ENCODE measurements around the gene RAB28.

The RAB28 gene

DNA sequence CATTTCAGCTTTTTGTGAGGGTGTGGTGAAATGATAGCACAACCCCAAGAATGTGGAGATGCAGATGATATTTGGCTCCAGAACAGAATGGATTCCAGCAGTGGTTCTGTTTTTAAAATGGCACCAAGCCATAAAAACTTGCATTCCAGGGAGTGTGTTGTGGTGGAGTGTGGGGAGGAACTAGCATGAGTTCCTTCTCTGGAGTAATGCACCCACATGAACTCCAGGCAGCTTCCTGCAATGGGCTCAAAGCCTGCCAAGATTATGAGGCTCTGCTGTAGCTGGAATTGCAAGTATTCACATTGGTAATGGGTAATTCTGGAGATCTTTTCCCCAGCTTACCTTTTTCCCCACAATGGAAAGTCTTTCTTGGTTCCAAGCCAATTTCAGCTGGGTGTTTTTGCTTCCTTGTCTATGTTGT lies 161.4 kb downstream of the RAB28 start:
- Histone ChIP-seq H3K79me2 (ENCODE audit: low read length) (no peaks in the 10 kb centered on the region), H3K27ac (ENCODE audit: low read length) (no peak overlapping the region), H3K36me3 (replicated peaks; ENCODE audit: low read depth, low read length) (peaks cover 5% of the 10 kb centered on the region), H3K4me2 (ENCODE audit: low read length) (no peak overlapping the region), H3K4me3 (ENCODE audit: low read length) (no peak overlapping the region), H3K9me3 (ENCODE audit: insufficient read depth, low read length) (no peaks in the 10 kb centered on the region), H2AFZ (ENCODE audit: low read depth, low read length) (no peak overlapping the region), H3K9ac (ENCODE audit: low read length) (no peak overlapping the region), H3K4me1 (ENCODE audit: low read length) (no peaks in the 10 kb centered on the region), H3K27me3 (ENCODE audit: low read depth, low read length) (no peaks in the 10 kb centered on the region), H4K20me1 (ENCODE audit: insufficient read depth, low read length) (no peaks in the 10 kb centered on the region)
- TF ChIP-seq, protein P1, sequence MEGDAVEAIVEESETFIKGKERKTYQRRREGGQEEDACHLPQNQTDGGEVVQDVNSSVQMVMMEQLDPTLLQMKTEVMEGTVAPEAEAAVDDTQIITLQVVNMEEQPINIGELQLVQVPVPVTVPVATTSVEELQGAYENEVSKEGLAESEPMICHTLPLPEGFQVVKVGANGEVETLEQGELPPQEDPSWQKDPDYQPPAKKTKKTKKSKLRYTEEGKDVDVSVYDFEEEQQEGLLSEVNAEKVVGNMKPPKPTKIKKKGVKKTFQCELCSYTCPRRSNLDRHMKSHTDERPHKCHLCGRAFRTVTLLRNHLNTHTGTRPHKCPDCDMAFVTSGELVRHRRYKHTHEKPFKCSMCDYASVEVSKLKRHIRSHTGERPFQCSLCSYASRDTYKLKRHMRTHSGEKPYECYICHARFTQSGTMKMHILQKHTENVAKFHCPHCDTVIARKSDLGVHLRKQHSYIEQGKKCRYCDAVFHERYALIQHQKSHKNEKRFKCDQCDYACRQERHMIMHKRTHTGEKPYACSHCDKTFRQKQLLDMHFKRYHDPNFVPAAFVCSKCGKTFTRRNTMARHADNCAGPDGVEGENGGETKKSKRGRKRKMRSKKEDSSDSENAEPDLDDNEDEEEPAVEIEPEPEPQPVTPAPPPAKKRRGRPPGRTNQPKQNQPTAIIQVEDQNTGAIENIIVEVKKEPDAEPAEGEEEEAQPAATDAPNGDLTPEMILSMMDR (IDR thresholded peaks at IDR 0.05; ENCODE audit: low read depth, low read length): no peak
